BLaER1 (cell line): Measurements from ENCODE around the gene G6PC3.
"Not testable (repeated sequence)": the region's sequence is repeated elsewhere in the genome, so short reads cannot be mapped to it uniquely, and the experiment has no call there.

Experiments used
- H3K27ac ChIP-seq: shearing (Covaris generic); formaldehyde crosslinking; 2 replicates; pipeline ENCODE4 v1.8.1; 2022
- H3K27me3 ChIP-seq: shearing (Covaris generic); formaldehyde crosslinking; 2 replicates; pipeline ENCODE4 v1.8.1; 2022
- H3K36me3 ChIP-seq: shearing (Covaris generic); formaldehyde crosslinking; 2 replicates; pipeline ENCODE4 v1.8.1; 2022
- H3K4me1 ChIP-seq: shearing (Covaris generic); formaldehyde crosslinking; 2 replicates; pipeline ENCODE4 v1.8.1; 2022
- H3K4me2 ChIP-seq: shearing (Covaris generic); formaldehyde crosslinking; 2 replicates; pipeline ENCODE4 v1.8.1; 2022
- H3K4me3 ChIP-seq: shearing (Covaris generic); formaldehyde crosslinking; 2 replicates; pipeline ENCODE4 v1.8.1; 2022
- H3K9ac ChIP-seq: shearing (Covaris generic); formaldehyde crosslinking; 2 replicates; pipeline ENCODE4 v1.8.1; 2022
- H3K9me3 ChIP-seq: shearing (Covaris generic); formaldehyde crosslinking; 2 replicates; pipeline ENCODE4 v1.8.1; 2022
- H4K20me1 ChIP-seq: shearing (Covaris generic); formaldehyde crosslinking; 2 replicates; pipeline ENCODE4 v1.8.1; 2022
- Cebpa-rat ChIP-seq: shearing (Covaris generic); IDR thresholded peaks from 2 replicates; pipeline ENCODE4 v1.8.1; 2022

The G6PC3 gene

GRCh38 chr17:44070455-44071197 is at the start of gene G6PC3:
Gene G6PC3, plus strand, starts transcription at chr17:44070735. Its CDS starts 231 bp downstream, at chr17:44070966.
- H3K4me1 ChIP-seq = peaks cover 50% of the 10 kb centered on the region
- H3K9ac ChIP-seq = peak within 1 kb of the TSS; percentile 89
- H3K4me2 ChIP-seq = peak within 1 kb of the TSS; percentile 95
- no peaks in the 10 kb centered on the region for H3K27me3 ChIP-seq
- peak within 1 kb of the TSS; percentile 80 for H3K4me3 ChIP-seq
- H4K20me1 ChIP-seq = peaks cover 10% of the 10 kb centered on the region
- H3K36me3 ChIP-seq = peaks cover 28% of the 10 kb centered on the region
- no peaks in the 10 kb centered on the region for H3K9me3 ChIP-seq
- H3K27ac ChIP-seq = peak within 1 kb of the TSS; percentile 90
- TF ChIP-seq Cebpa-rat = no peak

GRCh38 chr17:44021227-44021626 is 49.3 kb upstream of the G6PC3 start:
- H3K9me3 ChIP-seq, H4K20me1 ChIP-seq, H3K4me3 ChIP-seq, H3K27me3 ChIP-seq, H3K9ac ChIP-seq, H3K27ac ChIP-seq, H3K4me2 ChIP-seq: not testable (repeated sequence)
- H3K4me1 ChIP-seq = peaks cover 24% of the 10 kb centered on the region; the same call in 1 of the 2 replicates
- peaks cover 50% of the 10 kb centered on the region for H3K36me3 ChIP-seq

- Histone ChIP-seq H3K4me3 (no peak overlapping the region), H3K36me3 (peaks cover 50% of the 10 kb centered on the region), H4K20me1 (no peaks in the 10 kb centered on the region), H3K4me2 (no peak overlapping the region), H3K9me3 (no peaks in the 10 kb centered on the region), H3K4me1 (peaks cover 27% of the 10 kb centered on the region; the same call in 1 of the 2 replicates), H3K9ac (no peak overlapping the region), H3K27me3 (no peaks in the 10 kb centered on the region; the same call in 1 of the 2 replicates), H3K27ac (no peak overlapping the region)
- no peak for TF ChIP-seq Cebpa-rat
Observed at GRCh38 chr17:44022246-44022645, 48.3 kb upstream of the G6PC3 start.

GRCh38 chr17:44023545-44024270 is 46.8 kb upstream of the G6PC3 start:
- H4K20me1 ChIP-seq = no peaks in the 10 kb centered on the region
- H3K9me3 ChIP-seq = no peaks in the 10 kb centered on the region
- no peak overlapping the region for H3K27ac ChIP-seq
- H3K9ac ChIP-seq = no peak overlapping the region
- peaks cover 60% of the 10 kb centered on the region for H3K36me3 ChIP-seq
- H3K4me1 ChIP-seq = peaks cover 27% of the 10 kb centered on the region; the same call in 1 of the 2 replicates
- H3K4me3 ChIP-seq = no peak overlapping the region
- H3K27me3 ChIP-seq = no peaks in the 10 kb centered on the region; the same call in 1 of the 2 replicates
- no peak for TF ChIP-seq Cebpa-rat
- H3K4me2 ChIP-seq = no peak overlapping the region

GRCh38 chr17:44024271-44024663 is 46.3 kb upstream of the G6PC3 start:
- Histone ChIP-seq H3K4me2 (0 out of 2 replicates have a peak overlapping the region, but pooled peaks have one; percentile 3), H3K9me3 (no peaks in the 10 kb centered on the region), H3K27me3 (no peaks in the 10 kb centered on the region; the same call in 1 of the 2 replicates), H4K20me1 (peaks cover 5% of the 10 kb centered on the region; the same call in 1 of the 2 replicates), H3K9ac (no peak overlapping the region), H3K36me3 (peaks cover 65% of the 10 kb centered on the region), H3K4me3 (no peak overlapping the region), H3K4me1 (peaks cover 27% of the 10 kb centered on the region; the same call in 1 of the 2 replicates), H3K27ac (no peak overlapping the region)
- TF ChIP-seq Cebpa-rat = no peak

- H3K9ac ChIP-seq = no peak overlapping the region
- H3K4me3 ChIP-seq = no peak overlapping the region
- no peaks in the 10 kb centered on the region for H3K9me3 ChIP-seq
- peaks cover 69% of the 10 kb centered on the region for H3K36me3 ChIP-seq
- H3K4me1 ChIP-seq = peaks cover 27% of the 10 kb centered on the region; the same call in 1 of the 2 replicates
- TF ChIP-seq Cebpa-rat = no peak
- no peak overlapping the region for H3K4me2 ChIP-seq
- H3K27ac ChIP-seq = no peak overlapping the region
- no peaks in the 10 kb centered on the region; the same call in 1 of the 2 replicates for H3K27me3 ChIP-seq
- peaks cover 11% of the 10 kb centered on the region; the same call in 1 of the 2 replicates for H4K20me1 ChIP-seq
Observed at GRCh38 chr17:44024853-44025252, 45.7 kb upstream of the G6PC3 start.

- no peak for TF ChIP-seq Cebpa-rat
- no peak overlapping the region for H3K27ac ChIP-seq
- H3K27me3 ChIP-seq = no peaks in the 10 kb centered on the region
- H3K36me3 ChIP-seq = peaks cover 73% of the 10 kb centered on the region
- no peak overlapping the region for H3K4me2 ChIP-seq
- peaks cover 11% of the 10 kb centered on the region for H4K20me1 ChIP-seq
- no peak overlapping the region for H3K4me3 ChIP-seq
- no peaks in the 10 kb centered on the region for H3K9me3 ChIP-seq
- peaks cover 30% of the 10 kb centered on the region for H3K4me1 ChIP-seq
- H3K9ac ChIP-seq = no peak overlapping the region
Observed at GRCh38 chr17:44029736-44030135, 40.8 kb upstream of the G6PC3 start.

GRCh38 chr17:44030482-44030881 is 40.1 kb upstream of the G6PC3 start:
- no peaks in the 10 kb centered on the region for H3K9me3 ChIP-seq
- H3K4me1 ChIP-seq = peaks cover 23% of the 10 kb centered on the region
- peaks cover 66% of the 10 kb centered on the region for H3K36me3 ChIP-seq
- no peak for TF ChIP-seq Cebpa-rat
- H3K4me2 ChIP-seq = no peak overlapping the region
- H3K27ac ChIP-seq = no peak overlapping the region
- H3K27me3 ChIP-seq = no peaks in the 10 kb centered on the region
- no peak overlapping the region for H3K4me3 ChIP-seq
- peaks cover 11% of the 10 kb centered on the region for H4K20me1 ChIP-seq
- H3K9ac ChIP-seq = no peak overlapping the region

GRCh38 chr17:44033861-44034408 is 36.6 kb upstream of the G6PC3 start:
- H3K4me3 ChIP-seq = no peak overlapping the region
- peaks cover 38% of the 10 kb centered on the region for H4K20me1 ChIP-seq
- H3K9me3 ChIP-seq = no peaks in the 10 kb centered on the region
- peaks cover 12% of the 10 kb centered on the region for H3K4me1 ChIP-seq
- no peaks in the 10 kb centered on the region for H3K27me3 ChIP-seq
- H3K4me2 ChIP-seq = peak overlapping the region; percentile 55
- H3K9ac ChIP-seq = no peak overlapping the region
- peaks cover 82% of the 10 kb centered on the region for H3K36me3 ChIP-seq
- TF ChIP-seq Cebpa-rat = no peak
- peak overlapping the region; percentile 4; the same call in 1 of the 2 replicates for H3K27ac ChIP-seq

- Histone ChIP-seq H3K4me2 (peak overlapping the region; percentile 55; the same call in 1 of the 2 replicates), H3K36me3 (peaks cover 81% of the 10 kb centered on the region), H4K20me1 (peaks cover 35% of the 10 kb centered on the region), H3K4me1 (peaks cover 12% of the 10 kb centered on the region)
- H3K9ac ChIP-seq, H3K27ac ChIP-seq, H3K27me3 ChIP-seq, H3K9me3 ChIP-seq, H3K4me3 ChIP-seq: not testable (repeated sequence)
Observed at GRCh38 chr17:44034688-44035087, 35.8 kb upstream of the G6PC3 start.
